ENCODE measurements around the gene CAD. TPM values are rescaled to one million over a fixed set of nuclear protein-coding genes. Genes with fewer than 3 reads are reported as not detected.

The CAD gene
- total and polyA plus RNA-seq, 9 of the 15 experiments (the other 6 are each of a cell fraction or from before 2014, with no cell fraction given), result 7.5 to 126 (median 33.7) TPM

DNA sequence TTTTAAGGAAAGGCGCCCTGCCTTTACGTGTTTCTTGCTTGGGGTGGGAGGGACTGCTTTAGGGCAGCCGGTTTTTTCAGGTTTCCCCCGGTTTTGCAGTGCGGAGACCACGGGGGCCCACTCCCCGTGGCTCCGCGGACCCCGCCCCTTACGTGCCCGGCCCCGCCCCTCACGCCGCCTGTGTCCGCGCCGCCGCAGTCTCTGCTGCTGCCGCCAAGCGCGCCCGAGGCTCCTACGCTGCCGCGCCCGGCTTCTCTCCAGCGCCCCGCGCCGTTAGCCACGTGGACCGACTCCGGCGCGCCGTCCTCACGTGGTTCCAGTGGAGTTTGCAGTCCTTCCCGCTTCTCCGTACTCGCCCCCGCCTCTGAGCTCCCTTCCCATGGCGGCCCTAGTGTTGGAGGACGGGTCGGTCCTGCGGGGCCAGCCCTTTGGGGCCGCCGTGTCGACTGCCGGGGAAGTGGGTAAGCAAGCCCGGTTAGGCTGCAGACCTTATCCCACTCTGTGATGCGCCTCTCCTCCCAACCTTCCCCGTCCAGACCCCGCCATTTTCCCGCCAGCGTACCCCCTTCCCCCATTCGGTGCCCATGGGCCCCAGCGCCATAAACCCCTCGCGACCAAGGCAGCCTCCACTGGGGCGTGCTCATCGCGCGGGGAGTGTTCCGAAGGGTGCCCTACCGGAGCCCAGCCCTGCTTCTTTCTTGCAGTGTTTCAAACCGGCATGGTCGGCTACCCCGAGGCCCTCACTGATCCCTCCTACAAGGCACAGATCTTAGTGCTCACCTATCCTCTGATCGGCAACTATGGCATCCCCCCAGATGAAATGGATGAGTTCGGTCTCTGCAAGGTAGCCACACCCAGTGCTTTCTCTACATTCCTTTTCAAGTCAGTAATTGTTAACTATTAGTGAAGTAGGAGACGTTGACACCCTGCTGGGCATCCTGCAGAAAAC, at the start of gene CAD (continued):
- TF ChIP-seq KDM5B (IDR thresholded peaks at IDR 0.05; ENCODE audit: insufficient replicate concordance, low read depth, low read length), result peak; percentile 75
- peak; percentile 42; the same call in 1 of the 2 replicates for TF ChIP-seq NR2C2 (CRISPR knock-in tag; IDR thresholded peaks at IDR 0.05)
- TF ChIP-seq NR2C2 (tag; IDR thresholded peaks at IDR 0.05), result no peak
- TF ChIP-seq, protein P1, sequence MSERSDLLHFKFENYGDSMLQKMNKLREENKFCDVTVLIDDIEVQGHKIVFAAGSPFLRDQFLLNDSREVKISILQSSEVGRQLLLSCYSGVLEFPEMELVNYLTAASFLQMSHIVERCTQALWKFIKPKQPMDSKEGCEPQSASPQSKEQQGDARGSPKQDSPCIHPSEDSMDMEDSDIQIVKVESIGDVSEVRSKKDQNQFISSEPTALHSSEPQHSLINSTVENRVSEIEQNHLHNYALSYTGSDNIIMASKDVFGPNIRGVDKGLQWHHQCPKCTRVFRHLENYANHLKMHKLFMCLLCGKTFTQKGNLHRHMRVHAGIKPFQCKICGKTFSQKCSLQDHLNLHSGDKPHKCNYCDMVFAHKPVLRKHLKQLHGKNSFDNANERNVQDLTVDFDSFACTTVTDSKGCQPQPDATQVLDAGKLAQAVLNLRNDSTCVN (CRISPR knock-in tag; IDR thresholded peaks at IDR 0.05), result no peak
- TF ChIP-seq, protein P2, sequence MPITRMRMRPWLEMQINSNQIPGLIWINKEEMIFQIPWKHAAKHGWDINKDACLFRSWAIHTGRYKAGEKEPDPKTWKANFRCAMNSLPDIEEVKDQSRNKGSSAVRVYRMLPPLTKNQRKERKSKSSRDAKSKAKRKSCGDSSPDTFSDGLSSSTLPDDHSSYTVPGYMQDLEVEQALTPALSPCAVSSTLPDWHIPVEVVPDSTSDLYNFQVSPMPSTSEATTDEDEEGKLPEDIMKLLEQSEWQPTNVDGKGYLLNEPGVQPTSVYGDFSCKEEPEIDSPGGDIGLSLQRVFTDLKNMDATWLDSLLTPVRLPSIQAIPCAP (CRISPR knock-in tag; IDR thresholded peaks at IDR 0.05; ENCODE audit: borderline replicate concordance), result no peak
- TF ChIP-seq POLR3A (IDR thresholded peaks at IDR 0.05; ENCODE audit: borderline replicate concordance, extremely low read depth, insufficient read depth, insufficient read length), result no peak
- TF ChIP-seq, protein P3, sequence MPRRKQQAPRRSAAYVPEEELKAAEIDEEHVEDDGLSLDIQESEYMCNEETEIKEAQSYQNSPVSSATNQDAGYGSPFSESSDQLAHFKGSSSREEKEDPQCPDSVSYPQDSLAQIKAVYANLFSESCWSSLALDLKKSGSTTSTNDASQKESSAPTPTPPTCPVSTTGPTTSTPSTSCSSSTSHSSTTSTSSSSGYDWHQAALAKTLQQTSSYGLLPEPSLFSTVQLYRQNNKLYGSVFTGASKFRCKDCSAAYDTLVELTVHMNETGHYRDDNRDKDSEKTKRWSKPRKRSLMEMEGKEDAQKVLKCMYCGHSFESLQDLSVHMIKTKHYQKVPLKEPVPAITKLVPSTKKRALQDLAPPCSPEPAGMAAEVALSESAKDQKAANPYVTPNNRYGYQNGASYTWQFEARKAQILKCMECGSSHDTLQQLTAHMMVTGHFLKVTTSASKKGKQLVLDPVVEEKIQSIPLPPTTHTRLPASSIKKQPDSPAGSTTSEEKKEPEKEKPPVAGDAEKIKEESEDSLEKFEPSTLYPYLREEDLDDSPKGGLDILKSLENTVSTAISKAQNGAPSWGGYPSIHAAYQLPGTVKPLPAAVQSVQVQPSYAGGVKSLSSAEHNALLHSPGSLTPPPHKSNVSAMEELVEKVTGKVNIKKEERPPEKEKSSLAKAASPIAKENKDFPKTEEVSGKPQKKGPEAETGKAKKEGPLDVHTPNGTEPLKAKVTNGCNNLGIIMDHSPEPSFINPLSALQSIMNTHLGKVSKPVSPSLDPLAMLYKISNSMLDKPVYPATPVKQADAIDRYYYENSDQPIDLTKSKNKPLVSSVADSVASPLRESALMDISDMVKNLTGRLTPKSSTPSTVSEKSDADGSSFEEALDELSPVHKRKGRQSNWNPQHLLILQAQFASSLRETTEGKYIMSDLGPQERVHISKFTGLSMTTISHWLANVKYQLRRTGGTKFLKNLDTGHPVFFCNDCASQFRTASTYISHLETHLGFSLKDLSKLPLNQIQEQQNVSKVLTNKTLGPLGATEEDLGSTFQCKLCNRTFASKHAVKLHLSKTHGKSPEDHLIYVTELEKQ (CRISPR knock-in tag; IDR thresholded peaks at IDR 0.05), result no peak
- no peak for TF ChIP-seq SIRT6 (IDR thresholded peaks at IDR 0.05; ENCODE audit: low read depth, low read length)
- TF ChIP-seq ZNF274 (IDR thresholded peaks at IDR 0.05; ENCODE audit: borderline replicate concordance, low read depth, low read length), result no peak
- TF ChIP-seq ZNF239 (CRISPR knock-in tag; IDR thresholded peaks at IDR 0.05), result no peak
- TF ChIP-seq, protein P4, sequence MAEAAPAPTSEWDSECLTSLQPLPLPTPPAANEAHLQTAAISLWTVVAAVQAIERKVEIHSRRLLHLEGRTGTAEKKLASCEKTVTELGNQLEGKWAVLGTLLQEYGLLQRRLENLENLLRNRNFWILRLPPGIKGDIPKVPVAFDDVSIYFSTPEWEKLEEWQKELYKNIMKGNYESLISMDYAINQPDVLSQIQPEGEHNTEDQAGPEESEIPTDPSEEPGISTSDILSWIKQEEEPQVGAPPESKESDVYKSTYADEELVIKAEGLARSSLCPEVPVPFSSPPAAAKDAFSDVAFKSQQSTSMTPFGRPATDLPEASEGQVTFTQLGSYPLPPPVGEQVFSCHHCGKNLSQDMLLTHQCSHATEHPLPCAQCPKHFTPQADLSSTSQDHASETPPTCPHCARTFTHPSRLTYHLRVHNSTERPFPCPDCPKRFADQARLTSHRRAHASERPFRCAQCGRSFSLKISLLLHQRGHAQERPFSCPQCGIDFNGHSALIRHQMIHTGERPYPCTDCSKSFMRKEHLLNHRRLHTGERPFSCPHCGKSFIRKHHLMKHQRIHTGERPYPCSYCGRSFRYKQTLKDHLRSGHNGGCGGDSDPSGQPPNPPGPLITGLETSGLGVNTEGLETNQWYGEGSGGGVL (CRISPR knock-in tag; IDR thresholded peaks at IDR 0.05), result no peak
- TF ChIP-seq, protein P5, sequence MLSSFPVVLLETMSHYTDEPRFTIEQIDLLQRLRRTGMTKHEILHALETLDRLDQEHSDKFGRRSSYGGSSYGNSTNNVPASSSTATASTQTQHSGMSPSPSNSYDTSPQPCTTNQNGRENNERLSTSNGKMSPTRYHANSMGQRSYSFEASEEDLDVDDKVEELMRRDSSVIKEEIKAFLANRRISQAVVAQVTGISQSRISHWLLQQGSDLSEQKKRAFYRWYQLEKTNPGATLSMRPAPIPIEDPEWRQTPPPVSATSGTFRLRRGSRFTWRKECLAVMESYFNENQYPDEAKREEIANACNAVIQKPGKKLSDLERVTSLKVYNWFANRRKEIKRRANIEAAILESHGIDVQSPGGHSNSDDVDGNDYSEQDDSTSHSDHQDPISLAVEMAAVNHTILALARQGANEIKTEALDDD (IDR thresholded peaks at IDR 0.05), result no peak
- no peak for TF ChIP-seq NFIX (CRISPR knock-in tag; IDR thresholded peaks at IDR 0.05; ENCODE audit: low read depth)
